Right lobe of liver (tissue), 4 donors: ENCODE data around the gene KCNJ6.

Experiments
- CTCF ChIP-seq, 4 donors: fragments of 200-600 bp in 3 of 4; fragments of 450-650 bp in 1 of 4; IDR thresholded peaks; one replicate each; pipeline versions ENCODE4 v1.5.1 to v1.8.0; 2016 to 2022; ENCODE audit warnings: antibody characterized with exemption in 4 of 4, mild to moderate bottlenecking in 2 of 4
- POLR2A ChIP-seq: fragments of 450-650 bp; IDR thresholded peaks from one replicate; pipeline ENCODE4 v1.6.1; 2017; ENCODE audit warnings: antibody characterized with exemption, mild to moderate bottlenecking
- donor health status: DM: no; HTN: no; CAD: no.
- donor health status: DM: no; HTN: no; CAD: no.
- donor health status: DM: no; HTN: yes; CAD: no.

GRCh38 chr21:37766129-37766528 is 150.1 kb downstream of the KCNJ6 start:
- TF ChIP-seq CTCF (IDR thresholded peaks at IDR 0.05), result no peak
- TF ChIP-seq POLR2A, result no peak
